GM19468 (cell line): ENCODE data around the gene C9orf40.

ENCODE experiments used
- ATAC-seq: cut with Tn5 transposase; IDR thresholded peaks from one replicate; pipeline ENCODE4 v1.9.1; 2021; ENCODE audit warnings: mild to moderate bottlenecking, moderate library complexity, moderate number of reproducible peaks; ENCODE audit not compliant: unreplicated experiment; ENCODE audit errors: extremely low read depth

C9orf40 gene

DNA sequence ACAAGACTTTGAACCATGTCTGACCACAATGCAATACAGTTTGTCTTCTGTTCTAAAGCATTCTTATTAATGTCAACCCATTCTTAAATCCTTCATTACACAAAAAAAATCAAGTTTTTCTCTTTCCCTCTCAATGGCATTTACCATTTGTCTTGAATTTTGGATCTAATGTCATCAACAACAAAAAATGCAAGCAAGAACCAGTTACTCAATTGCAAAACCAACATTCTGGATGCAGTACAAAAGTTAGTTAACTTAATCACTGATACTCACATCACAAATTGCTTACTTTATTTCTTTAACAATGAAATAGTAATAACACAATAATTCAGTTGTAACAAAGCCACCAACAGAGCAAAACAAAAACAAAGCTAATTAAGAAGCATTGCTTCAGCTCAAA is 6.0 kb downstream of the C9orf40 start:
- ATAC-seq = no peak

- ATAC-seq = no peak
These were observed 9.9 kb downstream of the C9orf40 start for GRCh38 chr9:74942801-74943200.

- ATAC-seq = no peak
These were observed 12.1 kb downstream of the C9orf40 start for GRCh38 chr9:74940600-74940999.

- ATAC-seq = no peak
These were observed 17.7 kb downstream of the C9orf40 start for GRCh38 chr9:74935008-74935407.

DNA sequence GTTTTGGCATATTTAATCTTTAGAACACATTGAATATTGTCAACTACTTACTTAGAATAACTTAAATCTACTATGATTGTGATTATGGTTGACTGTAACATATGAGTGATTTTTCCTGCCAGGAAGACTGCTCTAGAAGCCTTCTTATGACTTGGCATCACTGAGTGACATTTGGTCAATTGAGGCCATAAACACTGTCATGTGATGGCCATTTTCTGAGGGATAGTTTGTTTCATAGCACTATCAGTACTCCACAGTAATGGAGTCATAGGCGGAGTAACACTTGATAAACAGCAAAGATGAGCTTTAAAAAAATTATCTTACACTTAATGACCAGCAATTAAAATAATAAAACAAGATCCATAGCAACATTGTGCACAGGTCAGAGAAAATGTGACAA is 31.0 kb downstream of the C9orf40 start:
- ATAC-seq = no peak

- ATAC-seq = no peak
These were observed 31.6 kb downstream of the C9orf40 start for GRCh38 chr9:74920944-74921626.

DNA sequence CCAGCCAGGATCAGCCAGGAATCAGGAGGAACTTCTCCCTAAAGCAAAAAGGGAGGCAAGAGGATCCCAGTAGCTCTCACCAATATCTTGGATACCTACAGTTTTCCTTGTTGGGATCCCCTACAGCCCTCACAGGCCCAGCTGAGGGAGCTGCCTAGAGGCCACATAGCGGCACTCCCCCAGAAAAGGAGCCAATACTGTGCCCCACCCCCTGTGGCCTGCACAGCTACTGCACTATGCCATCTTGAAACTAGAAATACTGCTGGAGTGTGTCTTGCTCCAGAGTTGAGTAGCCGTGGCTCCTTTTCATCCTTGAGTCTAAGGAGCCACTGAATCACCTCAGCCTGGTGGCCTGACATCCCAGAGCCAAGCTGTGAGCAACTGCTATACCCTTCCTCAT is 42.7 kb downstream of the C9orf40 start:
- no peak for ATAC-seq

GRCh38 chr9:74908665-74909064 is 44.0 kb downstream of the C9orf40 start:
- no peak for ATAC-seq

DNA sequence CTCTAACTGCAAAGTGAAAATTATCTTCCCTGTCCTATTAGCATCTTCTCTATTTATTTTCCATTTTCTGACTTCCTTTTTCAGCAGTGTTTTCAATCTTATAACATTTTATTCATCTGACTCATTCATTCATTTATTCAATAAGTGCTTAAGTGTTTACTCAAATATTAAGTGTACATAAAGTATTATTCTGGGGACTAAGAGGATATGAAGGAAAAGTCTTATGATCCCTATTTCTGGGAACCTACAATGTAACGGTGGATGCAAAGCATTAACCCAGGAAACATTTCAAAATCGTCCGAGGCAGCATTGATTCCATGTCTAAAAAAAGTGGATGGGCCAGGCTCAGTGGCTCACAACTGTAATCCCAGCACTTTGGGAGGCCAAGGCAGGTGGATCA is 45.6 kb downstream of the C9orf40 start:
- ATAC-seq = no peak

GRCh38 chr9:74901001-74901400 is 51.7 kb downstream of the C9orf40 start:
- ATAC-seq = no peak
